T follicular helper cell (primary cell): ENCODE data around the gene FSTL5.

Experiments used
- DNase-seq: peaks from one replicate; pipeline ENCODE4 v3.0.0-alpha.2; 2020; ENCODE audit warnings: low read depth

The FSTL5 gene

DNA sequence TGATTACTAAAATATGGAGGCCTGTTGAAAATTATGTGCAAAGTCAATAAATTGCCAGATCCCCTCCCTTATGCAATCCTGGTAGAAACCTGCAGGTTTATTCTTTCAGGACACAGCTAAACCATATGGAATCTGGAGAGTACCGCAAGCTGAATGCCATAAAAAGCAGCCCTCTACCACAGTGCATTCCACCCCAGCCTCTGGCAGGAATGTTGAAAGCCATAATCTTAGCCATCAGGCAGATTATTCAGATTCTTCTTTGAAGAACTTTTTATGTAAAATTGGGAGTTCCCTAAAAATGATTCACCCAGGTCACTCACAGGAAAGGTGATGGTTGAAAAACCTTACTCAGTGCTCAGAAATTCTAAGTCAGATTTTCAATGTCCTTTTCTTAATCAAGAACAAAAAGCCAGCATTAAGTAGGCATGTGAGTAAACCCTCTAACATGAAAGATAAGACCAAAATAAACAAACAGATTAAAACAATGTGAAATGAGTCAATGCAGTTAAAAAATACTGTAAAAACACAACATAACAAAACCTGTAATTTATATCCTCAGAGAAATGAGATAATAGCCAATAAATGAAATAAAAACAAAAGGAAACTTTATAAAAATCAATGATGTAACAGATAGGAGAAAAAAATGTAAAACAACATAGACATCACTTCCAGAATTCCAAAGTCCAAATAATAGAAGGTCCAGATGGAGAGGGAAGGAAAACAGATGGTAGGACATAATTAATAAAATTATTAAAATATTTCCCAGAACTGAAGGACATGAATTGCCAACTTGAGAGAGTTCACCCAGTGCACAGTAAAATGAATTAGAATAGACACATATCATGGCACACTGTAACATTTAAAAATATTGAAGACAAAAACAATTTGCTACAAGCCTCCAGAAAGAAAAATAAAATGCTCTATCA is 226.9 kb downstream of the FSTL5 start:
- DNase-seq: no peak

- no peak for DNase-seq
Measured at GRCh38 chr4:161931089-161931488, 232.7 kb downstream of the FSTL5 start.

- no peak for DNase-seq
Measured at GRCh38 chr4:161929956-161930355, 233.8 kb downstream of the FSTL5 start.

GRCh38 chr4:161926033-161926828 is 237.6 kb downstream of the FSTL5 start:
- DNase-seq: no peak

GRCh38 chr4:161920304-161921052 is 243.3 kb downstream of the FSTL5 start:
- DNase-seq: no peak

- DNase-seq: no peak
Measured at GRCh38 chr4:161919442-161920220, 244.2 kb downstream of the FSTL5 start.

- no peak for DNase-seq
Measured at GRCh38 chr4:161916035-161916434, 247.8 kb downstream of the FSTL5 start.

- DNase-seq: no peak
Measured at GRCh38 chr4:161907590-161907955, 256.2 kb downstream of the FSTL5 start.

- DNase-seq: no peak
Measured at GRCh38 chr4:161906836-161907589, 256.8 kb downstream of the FSTL5 start.

- no peak for DNase-seq
Measured at GRCh38 chr4:161900110-161900509, 263.7 kb downstream of the FSTL5 start.

GRCh38 chr4:161894493-161895167 is 269.2 kb downstream of the FSTL5 start:
- no peak for DNase-seq

DNA sequence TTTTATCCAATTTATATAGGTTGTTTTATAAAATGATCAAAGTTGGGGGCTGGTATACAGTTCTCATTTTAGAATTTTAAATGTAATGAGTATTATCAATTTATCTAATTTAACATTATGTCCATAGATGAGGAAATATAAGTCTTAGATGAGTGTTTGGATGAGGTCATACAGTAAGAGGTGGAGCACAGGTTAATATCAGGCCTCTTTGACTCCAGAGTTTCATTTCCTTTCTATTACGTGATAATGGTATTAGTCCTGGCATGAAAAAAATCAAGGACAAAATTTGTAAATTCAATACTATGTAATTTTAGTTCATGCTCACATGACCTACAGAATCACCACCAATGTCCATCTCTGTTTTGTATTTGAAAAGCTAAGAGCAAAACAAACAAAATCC is 269.8 kb downstream of the FSTL5 start:
- DNase-seq: no peak

DNA sequence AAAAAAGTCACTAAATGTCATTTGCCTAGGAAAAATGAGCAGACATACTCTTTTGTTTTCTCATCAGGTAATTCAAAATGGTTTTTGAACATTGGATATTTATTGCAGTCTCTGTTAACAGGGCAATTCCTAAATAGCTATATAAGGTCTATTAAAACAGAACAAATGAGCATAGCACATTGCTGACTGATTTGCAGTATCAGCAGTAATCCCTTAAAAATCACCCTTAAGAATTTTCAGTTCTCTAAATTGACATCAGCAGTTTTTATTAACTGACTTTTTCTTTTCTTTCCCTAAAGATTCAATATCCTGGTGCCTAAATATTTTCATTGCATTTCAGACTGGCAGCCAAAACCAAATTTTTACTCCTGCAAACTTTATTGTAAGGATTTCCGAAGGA is 270.2 kb downstream of the FSTL5 start:
- DNase-seq: no peak

- DNase-seq: no peak
Measured at GRCh38 chr4:161892951-161893350, 270.8 kb downstream of the FSTL5 start.

DNA sequence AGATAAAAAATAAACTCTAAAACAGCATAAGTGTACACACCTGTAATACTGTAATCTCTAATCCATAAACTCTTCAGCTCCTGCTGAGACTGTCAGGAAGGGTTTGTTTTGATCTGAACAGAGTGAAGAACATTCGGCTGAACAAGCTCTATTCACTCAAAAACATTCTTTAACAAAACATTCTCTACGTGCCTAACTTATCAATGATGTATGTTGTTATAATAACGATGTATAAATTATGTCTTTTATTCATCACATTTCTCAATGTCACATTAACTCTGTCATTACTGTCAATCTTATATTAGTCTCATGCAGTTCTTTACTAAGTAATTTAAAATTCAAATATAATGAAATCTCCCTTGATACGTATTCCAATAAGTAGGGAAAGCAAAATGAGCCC is 280.6 kb downstream of the FSTL5 start:
- DNase-seq: no peak

DNA sequence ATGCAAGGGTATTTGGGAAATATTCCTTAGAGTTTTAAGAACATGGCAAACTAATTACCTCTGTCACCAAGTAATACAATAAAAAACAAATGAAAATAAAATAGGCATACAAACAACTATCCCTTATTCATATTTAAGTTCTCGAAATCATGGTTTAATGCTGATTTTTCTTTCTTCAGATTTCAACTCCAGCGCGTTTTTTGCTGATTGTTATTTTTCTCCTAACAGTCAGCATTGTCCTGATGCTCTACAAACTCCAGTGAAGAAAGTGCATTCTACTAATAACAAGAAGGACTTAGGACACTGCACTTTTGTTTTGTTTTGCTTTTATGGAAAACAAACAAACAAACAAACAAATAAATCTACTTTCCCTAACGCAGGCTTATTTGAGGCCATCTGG is 282.4 kb downstream of the FSTL5 start:
- DNase-seq: no peak

DNA sequence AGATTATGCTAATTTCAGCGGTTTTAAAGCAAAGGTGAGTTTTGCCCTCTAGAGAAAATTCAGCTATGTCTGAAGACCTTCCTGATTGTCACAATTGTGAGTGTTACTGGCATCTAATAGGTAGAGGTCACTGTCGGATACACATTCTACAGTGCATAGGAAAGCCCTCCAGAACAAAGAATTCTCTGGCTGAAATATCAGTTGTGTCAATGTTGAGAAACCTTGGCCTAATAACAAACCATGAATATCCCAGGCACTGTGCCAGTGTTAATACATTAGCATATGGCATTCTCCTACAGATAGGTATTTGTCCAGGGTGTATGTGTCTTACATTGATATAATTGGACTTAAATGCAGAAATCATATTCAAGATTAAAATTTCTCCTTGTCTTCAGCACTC is 294.3 kb downstream of the FSTL5 start:
- DNase-seq: no peak

- no peak for DNase-seq
Measured at GRCh38 chr4:161856711-161857326, 307.0 kb downstream of the FSTL5 start.

- DNase-seq: no peak
Measured at GRCh38 chr4:161850631-161851030, 313.2 kb downstream of the FSTL5 start.

GRCh38 chr4:161841759-161842158 is 322.0 kb downstream of the FSTL5 start:
- no peak for DNase-seq
